ENCODE results near the gene NUP50.
A peak's percentile ranks its signal among the peaks of the same experiment; 100 is the strongest.

The NUP50 gene

DNA sequence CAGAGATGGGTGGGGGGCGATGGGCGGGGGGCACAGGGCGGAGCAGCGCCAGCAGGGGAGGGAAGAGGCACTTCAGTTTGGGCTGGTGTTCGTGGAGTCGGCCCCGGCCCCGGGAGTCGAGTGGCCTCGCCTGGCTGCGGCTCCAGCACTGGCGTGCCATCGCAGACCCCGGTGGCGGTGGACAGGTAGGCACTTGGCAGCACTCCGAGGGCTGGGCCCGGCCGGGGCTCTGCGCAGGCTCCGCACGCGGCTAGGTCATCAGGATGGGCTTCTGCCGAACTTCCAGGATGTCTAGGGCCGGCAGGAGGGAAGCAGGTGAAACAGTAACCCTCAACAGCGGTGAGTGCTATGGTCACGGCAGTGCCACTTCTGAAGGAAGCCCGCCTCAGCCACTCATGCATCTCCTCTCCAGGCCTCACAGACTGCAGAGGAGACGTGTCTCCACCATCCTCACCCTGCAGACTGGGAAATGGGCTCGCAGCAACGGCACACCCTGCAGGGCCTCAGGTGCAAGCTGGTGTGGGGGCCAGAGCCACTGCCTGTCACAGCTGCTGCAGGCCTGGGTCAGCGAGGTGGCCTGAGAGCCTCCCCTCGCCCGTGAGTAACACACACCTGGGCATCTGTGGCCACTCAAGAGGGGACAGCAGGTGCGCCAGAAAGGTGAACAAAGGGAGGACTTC, 33.3 kb downstream of the NUP50 start:
- DNase-seq: no peak

GRCh38 chr22:45197606-45198462, 34.1 kb downstream of the NUP50 start:
- DNase-seq: no peak

- DNase-seq: no peak
Observed at GRCh38 chr22:45198463-45198795, 34.7 kb downstream of the NUP50 start.

DNA sequence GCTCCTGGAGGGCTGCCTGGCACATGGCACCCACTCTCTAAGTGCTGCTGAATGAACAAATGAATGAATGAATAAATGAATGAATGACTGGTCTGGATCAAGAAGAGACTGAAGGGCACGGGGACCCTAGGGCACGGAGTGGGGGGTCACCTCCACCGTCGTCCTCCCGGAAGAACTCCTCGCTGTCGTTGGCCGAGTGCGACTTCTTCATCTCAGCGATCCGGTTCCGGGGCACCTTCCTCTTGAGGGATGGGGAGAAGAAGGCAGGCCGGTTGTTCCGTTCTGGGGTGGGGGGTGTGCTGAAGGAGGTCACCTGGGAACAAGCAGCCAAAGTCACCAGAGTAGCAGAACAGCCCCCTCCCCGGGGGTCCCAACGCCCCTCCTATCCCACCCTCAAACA, 36.0 kb downstream of the NUP50 start:
- no peak for DNase-seq

GRCh38 chr22:45200230-45200629, 36.5 kb downstream of the NUP50 start:
- no peak for DNase-seq

DNA sequence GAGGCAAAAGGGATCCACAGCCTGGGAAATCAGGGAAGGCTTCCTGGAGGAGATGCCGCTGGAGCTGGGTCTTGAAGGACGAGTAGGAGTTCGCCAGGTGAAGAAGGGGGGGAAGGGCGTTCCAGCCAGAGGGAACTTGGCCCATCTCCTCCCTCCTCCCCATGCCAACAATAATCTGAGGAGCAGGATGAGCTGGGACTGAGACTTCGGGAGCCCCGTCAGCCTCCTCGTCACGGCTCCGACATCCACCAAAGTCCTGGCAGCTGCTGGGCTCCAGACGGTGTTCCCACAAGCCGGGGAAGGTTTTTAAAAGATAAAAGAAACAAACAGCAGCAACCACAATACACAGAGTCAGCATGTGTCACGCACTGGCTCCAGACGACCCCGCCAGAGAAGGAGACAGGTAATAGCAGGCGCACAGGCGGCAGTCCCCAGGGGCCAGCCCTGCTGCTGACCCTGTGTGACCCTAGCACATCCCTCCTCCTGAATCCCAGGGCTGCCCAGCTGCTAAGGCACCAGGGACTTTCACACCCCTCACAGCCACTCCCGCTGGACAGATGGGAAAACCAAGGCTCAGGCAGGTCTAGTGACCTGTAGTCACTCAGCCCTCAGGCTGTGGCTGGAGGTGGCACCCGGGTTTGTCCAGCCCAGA, 37.3 kb downstream of the NUP50 start:
- no peak for DNase-seq

- DNase-seq: no peak
Observed at GRCh38 chr22:45201678-45202332, 38.1 kb downstream of the NUP50 start.

DNA sequence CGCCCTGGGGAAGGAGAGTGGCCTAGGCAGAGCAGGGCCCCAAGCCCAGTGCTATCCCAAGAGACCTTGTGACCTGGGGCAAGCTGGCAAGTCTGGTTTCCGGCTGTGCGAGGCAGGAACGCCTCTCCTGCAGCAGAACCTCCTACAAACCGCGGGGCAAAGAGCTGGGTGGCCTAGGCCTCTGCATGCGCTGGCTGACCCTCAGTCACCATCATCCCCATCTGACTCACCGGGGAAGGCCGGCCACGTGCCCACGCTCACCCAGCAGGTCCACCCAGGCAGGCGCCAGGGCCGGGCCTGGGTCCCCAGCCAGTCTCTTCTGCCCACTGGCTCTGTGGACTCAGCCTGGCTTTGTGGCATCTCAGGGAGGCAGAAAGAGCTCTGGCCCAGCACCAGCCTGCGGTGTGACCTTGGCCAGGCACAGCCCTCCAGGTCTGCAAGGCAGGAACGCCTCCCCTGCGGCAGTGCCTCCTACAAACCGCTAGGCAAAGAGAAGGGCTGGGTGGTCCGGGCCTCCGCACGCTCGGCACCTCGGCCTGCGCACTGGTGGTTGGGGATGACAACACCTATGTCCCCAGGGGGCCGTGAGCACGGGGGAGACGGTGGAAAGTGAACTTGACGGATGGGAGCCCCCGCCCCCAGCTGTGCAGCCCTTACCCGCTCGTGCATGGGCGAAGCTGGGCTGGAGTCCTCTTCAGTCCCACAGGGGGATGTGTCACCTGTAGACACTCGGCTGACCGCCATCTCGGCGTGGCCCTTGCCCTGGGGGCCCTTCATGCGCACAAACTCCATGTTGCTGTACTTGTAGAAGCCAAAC, 38.8 kb downstream of the NUP50 start:
- DNase-seq: no peak

GRCh38 chr22:45203150-45203951, 39.6 kb downstream of the NUP50 start:
- no peak for DNase-seq

- DNase-seq: no peak
Observed at GRCh38 chr22:45204241-45204640, 40.5 kb downstream of the NUP50 start.

DNA sequence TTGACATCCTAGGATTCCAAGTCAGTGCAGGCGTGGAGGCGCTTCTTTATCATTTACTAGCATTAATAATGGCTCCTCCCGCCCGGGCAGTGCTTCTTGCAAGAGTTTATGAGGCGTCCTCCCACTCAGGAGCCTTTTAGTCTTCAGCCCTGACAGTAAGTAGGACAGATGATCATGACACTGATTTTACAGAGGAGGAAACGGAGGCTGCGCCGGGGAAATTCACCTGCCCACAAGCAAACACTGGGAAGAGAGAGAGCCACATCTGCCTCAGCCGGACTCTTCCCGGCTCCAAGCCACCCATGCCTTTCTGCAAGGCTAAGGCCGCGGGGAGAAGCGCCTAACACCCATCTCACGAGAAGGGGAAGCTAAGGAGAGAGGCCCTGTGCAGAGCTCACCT, 41.1 kb downstream of the NUP50 start:
- DNase-seq: no peak

- no peak for DNase-seq
Observed at GRCh38 chr22:45205276-45205925, 41.7 kb downstream of the NUP50 start.

- DNase-seq: no peak
Observed at GRCh38 chr22:45206233-45206632, 42.5 kb downstream of the NUP50 start.

DNA sequence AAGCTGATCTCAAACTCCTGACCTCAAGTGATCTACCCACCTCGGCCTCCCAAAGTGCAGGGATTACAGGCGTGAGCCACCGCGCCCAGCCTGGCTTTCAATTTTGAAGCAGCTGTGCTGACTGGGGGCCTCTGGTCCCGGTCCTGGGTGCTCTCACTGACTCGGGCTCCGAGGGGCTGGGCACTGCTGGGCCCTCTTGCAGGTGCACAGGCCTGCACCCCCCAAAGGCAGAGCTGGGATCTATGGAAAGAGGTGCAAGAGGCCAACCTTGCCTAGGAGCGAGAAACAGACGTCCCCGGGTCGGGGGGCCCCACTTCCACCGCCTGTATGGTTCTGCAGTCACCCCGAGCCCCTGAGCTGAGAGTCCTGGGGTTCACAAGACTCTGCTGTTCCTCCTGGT, 43.8 kb downstream of the NUP50 start:
- DNase-seq: no peak

DNA sequence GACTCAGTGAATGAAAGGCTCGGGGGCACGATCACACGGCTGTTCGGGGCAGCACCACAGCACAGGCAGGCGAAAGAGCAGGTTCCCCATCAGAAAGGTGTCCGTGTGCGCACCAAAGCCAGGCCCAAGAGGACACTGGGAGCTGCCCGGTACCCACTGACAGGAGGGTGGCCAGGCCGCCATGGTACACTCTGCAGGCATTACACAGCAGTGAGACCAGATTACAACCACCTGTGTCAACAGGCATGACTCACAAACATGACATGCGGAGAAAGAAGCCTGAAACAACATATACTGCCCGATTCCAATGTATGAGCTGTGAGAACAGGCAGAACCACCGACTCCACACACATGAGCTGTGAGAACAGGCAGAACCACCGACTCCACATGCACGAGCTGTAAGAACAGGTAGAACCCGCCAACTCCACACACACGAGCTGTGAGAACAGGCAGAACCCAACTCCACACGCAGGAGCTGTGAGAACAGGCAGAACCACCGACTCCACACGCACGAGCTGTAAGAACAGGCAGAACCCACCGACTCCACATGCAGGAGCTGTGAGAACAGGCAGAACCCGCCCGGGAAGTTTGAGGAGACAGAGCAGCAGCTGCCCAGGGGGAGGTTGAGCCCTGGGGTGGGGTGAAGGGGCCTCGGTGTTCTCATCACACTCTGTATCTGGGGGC, 44.4 kb downstream of the NUP50 start:
- DNase-seq: no peak

GRCh38 chr22:45208696-45208992, 44.9 kb downstream of the NUP50 start:
- DNase-seq: no peak

- DNase-seq: peak; percentile 31
Observed at GRCh38 chr22:45208993-45209838, 45.5 kb downstream of the NUP50 start.

GRCh38 chr22:45210174-45210573, 46.4 kb downstream of the NUP50 start:
- no peak for DNase-seq

DNA sequence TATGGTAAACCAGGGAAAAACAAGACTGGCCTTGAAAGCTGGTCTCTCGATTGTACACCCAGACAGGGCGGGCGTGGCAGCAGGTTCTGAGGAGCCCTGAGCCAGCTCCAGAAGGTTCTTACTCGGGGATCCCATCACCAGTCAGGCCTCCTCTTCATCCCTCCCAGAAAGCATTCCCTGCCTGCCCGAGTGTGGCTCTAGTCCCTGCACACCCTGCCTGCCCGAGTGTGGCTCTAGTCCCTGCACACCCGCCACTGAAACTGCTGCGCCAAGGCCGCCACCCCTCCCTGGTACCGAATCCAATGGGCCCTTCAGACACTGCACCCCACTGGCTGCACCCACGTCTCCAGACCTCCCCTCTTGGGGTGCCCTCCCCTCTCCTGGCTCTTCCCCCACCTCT, 46.9 kb downstream of the NUP50 start:
- DNase-seq: no peak

DNA sequence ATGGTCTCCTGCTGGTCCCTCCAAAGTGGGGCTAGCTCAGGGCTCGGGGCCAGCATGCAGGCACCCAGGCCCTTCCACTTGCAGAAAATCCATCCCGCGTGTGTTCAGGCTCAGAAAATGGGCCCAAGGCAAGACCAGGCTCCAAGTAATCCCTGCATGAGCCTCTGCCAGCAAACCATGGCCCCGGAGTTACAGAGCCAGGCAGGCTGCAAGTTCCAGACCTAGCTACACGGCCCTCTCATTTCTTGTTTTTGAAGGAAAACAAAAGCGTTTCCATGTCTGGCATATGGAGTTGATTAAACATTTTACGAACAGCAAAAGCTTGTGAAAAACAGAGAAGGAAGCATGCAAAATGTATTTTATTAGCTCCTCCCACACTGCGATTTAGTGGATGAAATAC, 47.3 kb downstream of the NUP50 start:
- no peak for DNase-seq

Measured in activated naive CD4-positive, alpha-beta T cell treated with Interleukin-2 at 50 U/mL for 16 hours (primary cell).